Measurements from ENCODE around the gene INSYN2B.

Gene INSYN2B

DNA sequence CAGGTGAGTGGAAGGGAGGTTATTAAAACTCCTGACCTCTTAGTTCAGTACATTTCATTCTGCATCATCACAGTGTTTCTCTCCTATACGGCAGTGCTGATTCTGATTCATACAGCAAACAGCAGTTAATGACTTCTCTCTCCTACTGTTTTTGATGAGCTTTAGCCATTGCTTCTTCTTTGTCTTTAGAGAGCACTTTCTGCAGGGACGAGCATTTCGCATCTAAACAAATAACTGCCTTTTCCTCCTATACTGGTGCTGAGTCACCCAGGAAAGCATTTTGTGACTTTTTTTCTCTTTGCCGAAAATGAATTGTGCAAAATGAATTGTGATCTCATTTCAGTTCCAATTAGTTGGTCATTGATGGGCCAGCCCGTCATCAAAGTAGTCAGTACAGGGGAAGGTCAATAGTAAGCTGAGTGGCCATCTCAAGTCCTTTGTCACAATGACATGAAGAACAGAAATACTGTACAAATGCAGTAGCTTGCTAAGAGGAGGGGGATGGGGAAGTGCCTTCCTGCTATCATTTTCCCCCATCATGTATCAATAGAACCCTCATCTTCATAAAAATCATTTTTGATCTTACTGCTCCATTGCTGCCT lies 98.5 kb downstream of the INSYN2B start:
- no peak for DNase-seq

DNA sequence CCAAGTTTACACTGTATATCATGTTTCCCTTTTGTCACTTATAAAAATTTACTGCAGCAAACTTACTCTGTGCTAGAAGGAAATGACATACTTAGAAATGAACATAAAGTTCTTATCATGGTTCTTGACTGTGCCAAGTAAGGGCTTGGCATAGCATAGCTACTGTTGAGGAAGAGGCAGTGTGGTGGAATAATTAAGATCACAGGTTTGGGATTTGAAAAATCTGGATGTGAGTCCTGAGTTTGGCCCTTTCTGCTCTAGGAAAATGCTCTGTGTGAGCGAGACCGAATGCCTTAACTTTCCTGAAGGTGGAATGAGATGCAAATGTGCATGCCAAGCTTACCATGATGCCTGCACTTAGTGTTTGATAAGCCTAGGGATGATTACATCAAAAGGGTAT lies 99.5 kb downstream of the INSYN2B start:
- DNase-seq: no peak

DNA sequence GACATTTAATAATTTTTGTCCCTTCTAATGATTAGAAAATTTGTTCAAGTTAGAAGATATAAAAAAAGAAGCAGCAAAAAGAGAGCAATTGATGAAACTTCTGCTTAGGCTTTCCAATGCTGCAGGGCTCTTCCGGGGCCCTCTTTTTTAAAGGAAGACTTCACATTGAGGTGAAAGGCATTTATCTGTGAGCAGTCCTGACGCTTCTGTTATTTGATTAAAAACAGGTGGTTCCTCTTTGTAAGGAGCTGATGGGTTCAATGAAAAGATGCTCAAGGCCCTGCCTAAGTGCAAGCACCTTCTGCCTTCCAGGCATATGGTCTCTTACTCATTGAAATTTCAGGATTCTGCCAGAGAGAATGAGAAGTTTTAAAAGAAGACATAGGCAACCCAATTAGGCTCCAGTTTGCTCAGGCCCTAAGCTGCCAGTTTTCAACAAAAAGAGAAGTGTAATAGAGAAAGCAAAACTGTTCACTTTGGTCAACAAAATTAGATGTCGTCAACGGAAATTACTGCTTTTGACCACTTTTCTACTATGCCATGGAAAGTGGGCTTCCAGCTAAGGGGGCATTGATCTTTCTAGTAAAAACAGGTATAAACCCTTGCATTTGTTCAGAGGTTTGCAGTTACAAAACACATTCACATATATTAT lies 100.2 kb downstream of the INSYN2B start:
- no peak for DNase-seq

DNA sequence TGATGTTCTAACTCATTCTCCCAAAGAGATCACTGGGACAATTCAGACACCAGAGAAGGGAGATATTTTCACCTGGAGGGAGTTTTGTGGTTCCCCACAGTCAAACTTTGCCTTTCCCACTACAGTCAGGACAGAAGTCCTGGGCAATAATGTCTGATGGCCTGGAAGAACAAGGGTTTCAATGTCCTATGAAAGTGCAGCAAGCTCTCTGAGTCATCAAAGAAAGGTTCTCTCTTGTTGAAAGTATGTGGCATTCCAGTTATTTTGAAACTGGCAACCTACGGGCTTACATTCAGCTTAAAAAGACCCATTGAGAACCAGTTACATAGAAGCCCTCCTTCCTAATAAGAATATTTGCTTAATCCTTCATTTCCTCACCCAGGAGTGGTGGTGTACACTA lies 103.9 kb downstream of the INSYN2B start:
- no peak for DNase-seq

DNA sequence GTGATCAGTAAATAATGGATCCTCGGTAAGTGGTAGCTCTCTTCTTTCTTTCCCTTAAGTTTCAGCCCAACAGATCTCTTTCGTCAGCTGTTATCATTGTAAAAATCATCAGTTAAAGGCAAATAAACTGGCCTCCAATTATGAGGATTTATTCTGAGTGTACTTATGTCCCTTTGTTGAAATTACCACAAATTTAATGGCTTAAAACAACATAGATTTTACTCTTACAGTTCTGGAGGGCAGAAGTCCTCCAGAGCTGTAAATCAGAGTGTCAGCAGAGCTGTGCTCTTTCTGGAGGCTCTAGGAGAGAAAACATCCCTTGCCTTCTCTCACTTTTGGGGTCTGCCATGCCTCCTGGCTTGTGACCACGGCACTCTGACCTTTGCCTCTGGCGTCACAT lies 104.6 kb downstream of the INSYN2B start:
- DNase-seq: no peak

DNA sequence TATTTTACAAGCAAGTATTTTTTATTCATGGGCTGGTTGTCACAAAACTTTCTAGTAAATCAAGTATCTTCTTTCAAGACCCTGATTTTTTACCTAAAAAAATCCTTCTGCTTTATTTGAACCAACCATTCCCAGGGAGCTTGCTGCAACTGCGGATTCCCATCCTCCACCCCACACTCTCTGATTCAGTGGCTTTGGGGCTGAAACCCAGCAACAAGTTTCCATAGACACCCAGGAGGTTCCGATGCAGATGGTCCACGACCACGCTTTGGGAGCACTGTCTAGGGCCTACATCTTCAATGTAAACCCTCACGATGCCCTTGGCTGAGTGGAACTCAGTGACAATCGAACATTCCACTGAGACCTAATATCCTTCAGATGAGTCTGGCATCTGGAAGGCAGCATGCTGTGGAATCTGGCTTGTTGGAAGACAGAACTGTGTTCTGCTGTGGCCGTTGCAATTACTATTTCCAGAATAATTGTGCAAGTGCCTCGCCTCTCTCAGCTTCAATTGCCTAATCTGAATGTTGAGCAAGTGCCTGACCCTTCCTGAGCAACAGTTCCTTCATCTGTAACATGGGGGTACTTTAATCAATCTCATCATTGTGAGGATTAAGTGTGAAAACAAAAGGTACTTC lies 105.1 kb downstream of the INSYN2B start:
- no peak for DNase-seq

DNA sequence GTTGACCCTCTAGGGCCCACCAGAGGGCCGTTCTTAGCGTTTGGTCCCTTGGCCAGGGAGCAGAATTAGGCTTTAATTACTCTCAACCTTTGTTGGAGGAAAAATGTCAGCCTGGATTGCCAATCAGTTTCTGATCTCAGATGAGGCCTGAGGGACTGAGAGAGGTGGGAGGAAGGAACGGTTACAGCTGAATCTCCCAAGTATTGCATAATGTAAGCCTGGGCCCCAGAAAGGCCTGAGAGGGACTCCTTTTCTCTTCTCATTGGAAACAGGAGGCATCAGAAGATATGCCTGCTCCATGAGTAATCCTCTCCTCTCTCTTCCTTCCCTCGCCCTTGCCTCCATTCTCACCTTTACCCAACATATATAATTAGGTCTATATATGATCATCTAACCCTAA lies 105.7 kb downstream of the INSYN2B start:
- no peak for DNase-seq

DNA sequence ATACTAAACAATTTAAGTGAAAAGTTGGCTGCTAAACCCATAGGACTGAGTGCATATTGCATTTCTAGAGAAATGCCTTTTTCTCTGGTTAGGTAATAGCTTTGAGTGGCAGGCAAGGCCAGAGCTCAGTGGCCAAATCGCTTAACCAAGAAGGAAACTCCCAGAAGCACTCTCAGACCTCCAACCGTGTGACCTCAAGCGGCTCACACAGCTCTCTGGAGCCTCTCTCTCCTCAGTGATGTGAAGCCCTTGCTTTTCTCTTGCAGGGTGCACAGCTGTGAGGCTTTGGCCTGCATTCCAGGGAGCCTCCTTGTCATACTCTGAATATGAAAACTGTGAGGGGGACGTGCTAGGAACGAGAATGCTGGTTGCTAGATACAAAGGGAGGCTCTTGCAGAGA lies 106.7 kb downstream of the INSYN2B start:
- no peak for DNase-seq

DNA sequence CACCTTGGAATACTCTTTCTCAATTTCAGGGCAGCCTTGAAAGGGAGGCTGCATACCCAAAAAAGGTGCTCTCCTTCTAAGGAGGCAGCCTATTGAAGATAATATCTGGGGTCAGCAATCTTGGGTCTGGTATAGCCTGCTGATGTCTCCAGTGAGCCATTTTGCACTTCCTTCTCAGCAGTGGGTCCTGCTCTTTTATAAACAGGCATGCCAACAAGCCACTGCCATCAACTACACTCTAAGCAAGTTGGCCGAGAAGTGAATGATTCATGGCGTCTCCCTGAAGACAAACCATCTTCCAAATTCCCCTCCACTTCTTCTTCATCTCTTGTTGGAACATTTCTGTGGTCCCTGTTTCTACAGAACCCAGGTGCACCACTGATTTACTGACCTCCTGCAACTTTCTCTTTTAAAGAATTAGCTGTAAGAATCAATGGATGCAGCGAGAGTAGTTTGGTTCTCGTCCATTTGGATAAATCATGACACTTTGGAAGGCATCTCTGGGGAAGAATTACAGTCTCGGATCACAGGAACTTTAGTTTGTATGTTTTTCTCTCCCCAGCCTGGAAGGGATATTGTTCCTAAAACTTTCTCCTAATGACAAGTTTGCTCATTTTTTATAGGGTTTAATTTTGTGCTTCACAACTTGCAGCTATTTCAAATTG lies 108.3 kb downstream of the INSYN2B start:
- DNase-seq: no peak

DNA sequence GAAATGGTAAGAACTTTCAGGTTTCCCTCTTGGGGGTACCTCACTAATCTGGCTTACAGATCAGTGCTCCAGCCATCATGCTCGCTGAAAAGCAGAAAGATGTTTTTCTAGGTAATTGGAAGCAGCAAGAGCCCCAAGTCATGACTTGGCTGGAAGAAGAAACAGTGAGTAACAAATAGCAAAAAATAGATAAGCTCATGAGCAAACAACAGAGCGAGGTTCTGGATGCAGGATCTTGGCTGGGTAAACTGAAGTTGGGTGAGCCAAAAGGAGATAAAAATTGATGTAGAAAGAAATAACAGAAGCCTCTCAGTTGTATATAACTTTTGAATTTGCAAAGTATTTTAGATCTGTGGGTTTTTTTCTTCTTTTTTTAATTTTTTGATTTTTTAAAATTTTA lies 110.1 kb downstream of the INSYN2B start:
- DNase-seq: no peak

DNA sequence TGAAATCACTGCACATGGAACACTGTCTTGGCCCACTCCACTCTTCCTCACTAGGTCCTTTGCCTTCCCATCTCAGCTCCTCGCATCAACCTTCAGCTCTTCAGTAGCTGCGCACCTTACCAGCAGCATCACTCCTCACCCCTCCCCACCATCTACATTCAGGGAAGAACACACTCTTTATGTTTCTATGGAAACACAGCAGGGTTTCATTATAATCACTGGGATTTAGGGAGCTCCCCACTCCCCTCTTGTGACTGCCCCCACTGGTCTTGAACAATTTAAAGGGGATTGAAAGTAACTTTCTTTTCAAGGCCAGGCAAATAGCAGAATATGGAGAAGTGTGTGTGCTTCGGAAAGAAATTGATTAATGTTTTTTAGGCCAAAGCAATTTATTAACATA lies 111.2 kb downstream of the INSYN2B start:
- no peak for DNase-seq

DNA sequence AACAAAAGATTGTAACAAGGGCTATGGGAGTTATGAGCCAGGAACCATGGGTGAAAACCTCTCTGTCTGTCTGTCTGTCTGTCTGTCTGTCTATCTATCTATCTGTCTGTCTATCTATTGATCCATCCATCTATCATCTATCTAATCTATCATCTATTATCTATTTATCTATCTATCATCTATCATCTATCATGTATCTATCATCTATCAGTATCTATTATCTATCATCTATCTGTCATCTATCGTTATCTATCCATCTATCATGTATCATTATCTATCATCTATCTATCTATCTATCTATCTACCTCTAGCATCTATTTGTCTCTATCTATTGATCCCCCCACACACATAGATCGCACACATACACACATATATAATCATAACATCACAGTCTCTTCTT lies 112.9 kb downstream of the INSYN2B start:
- no peak for DNase-seq

DNA sequence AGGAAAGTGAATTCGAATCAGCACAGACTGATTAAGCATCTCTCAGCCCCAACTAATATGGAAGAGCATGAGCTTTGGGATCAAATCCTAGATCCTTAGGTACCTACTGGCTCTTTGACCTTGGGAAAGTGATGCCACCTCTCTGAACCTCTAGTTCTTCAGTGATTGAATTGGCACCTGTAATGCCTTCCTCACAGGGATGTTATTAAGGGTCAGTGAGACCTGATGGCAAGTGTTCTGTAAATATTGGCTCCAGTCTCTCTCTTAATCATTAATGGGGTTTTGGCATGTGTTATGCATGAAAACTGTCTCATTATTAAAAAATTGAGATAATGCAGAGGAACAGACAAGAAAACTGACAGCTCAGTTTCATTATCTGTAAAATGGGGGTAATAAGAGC lies 115.8 kb downstream of the INSYN2B start:
- no peak for DNase-seq

DNA sequence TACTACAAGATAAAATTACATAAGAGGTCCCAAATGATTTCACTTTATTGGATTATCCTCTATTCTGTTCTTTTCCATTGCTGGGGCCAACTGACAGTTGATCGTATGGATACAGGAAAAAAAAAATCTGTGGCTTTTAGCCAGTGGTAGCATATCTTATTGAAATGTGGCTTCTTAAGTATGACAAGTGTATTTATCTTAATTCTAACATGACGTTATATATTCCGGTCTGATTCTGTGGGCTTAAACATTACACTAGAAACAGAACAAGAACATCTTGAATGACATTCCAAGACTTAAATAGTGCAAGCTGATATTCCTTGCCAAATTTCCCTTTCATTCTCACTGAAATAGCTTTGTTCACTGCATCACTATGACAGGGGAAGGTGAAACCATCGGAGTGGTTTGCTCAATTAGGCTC lies 117.9 kb downstream of the INSYN2B start:
- DNase-seq: no peak

DNA sequence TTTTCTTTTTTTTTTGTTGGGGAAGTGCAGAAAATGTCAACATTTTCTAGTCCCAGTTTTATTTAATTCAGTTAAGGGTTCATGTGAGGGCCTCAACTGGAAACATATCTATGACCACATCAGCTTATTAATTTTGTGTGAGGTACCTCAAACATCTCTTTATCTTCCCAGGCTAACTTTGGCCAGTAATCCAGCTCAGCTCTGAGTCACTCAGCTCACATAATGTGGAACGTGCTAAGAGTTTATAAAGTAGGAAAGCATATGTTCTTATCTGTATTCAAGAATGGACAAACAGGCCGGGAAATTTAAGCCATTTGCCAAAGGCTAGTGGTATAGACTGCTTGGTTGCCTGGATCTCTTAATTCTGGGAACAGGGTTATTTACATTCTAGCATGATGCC lies 118.4 kb downstream of the INSYN2B start:
- DNase-seq: no peak

DNA sequence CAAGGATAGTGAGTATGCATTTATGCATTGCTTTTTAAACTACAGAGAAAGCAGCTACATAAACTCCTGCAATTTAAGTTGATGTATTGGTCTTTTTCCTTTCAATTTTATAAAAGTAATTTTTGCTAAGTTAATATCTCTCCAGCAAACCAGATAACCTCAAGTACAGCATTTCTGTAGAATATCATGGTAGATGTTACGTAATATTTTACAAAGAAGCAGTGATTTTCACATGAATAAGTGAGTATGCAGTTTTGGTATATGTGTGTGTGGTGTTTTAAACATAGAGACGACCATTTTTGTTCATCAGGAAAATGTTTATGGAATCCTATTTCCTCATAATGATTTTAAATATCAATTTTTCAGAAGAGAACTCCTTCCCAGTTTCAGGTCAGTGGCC lies 118.9 kb downstream of the INSYN2B start:
- DNase-seq: no peak

DNA sequence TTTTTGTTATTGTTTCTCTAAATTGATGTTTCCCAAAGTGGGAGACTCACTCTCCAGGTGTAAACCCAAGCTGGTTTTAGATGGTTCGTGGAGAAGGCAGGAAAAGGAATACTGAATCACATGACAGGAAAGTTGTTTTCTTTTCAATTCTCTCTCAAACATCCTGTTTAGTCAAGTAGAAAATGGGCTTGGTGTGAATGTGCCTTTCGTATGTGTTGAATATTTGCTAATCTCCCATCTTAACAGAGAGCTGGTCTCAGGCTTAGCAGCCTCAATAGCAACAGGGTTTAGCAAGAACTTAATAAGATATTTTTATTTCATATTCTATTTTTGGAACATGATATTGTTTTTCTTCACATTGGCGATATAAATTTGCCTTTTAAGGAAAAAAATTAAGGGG lies 119.7 kb downstream of the INSYN2B start:
- no peak for DNase-seq

DNA sequence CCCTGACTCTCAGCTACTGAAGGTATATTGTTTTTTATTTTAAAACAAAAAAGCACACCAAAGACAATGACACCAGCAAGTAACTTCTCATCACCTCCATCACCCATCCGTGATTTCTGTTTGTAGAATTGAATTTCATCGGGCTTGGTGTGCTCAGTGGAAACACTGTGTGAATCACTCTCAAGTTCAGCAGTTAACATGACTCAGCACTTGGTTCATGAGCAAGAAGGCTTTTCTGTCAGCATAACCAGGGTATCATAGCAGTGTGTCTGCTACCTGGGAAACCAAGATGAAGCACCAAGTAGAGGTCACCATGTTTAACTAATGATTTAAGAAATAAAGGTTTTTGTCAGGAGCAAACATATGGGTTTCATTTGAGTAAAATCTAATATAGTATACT lies 123.7 kb downstream of the INSYN2B start:
- DNase-seq: no peak

DNA sequence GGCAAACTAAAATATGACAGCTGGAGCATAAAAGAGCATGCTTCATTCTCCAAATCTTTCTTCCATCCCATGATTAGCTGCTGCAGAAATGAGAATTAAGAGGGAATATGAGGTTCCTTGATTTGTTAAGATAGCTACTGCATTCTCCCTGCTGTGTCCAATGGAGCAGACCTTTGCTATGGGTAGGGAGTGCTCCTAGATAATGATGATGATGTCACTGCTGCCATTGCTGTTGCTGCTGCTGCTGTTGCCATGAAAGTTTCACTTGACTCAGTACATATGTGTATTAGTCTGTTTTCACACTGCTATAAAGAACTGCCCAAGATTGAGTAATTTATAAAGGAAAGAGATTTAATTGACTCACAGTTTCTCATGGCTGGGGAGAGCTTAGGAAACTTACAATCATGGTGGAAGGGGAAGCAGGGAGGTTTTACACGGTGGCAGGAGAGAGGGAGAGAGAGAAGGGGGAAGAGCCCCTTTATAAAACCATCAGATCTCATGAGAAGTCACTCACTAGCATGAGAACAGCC lies 128.9 kb downstream of the INSYN2B start:
- no peak for DNase-seq

DNA sequence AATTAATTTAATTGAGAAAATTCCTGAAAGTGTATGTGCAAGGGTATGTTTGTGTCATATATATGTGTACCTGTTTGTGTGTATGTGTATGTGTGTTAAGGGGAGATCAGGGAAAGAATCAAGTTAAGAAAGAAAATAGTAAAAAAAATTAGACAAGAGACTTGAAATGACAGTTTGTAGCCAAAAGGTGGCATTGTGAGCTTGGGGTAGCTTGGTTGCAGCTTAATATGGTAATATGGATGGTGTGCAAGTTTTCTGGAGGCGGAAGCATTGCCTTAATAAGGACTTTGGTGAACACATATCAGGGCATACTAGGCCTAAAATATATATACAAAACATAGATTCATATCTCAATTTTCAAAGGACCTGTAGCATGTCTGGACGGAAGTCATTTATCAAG lies 129.9 kb downstream of the INSYN2B start:
- DNase-seq: no peak

DNA sequence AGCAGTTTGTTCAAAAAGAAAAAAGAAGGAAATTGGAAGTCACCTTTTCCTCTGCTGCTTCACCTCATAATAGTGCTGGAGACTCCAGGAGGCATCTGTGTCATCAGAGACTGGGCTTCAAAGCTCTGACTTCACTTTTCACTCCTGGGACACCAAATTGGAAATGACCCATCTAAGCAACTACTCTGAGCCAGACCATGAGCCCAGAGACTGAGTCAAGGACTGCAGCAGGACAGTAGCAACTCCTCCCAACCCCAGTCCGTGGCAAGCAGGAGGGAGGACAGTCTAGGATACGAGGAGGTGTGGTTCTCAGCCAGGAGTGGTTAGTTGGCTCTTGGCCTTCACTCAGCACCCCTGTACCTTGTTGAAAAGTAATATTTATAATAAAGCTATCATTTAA lies 131.5 kb downstream of the INSYN2B start:
- DNase-seq: no peak

DNA sequence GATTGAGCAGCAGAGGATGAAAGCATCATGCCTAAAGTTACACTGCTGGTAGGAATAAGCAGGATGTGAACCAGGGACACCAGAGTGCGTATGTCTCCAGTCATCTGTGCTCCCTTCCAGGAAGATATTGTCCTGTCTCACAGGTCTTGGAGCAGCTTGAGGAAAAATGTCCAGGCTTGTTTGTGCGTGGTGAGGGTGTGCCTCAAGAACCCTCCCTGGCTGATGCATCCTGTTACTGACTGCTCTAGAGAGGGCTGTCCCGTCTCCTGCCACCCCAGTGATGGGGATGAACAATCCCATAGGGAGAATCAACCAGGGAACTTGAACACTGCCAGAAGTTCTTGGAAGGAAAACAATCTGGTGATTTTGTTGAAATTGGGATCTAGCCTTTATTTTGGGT lies 132.0 kb downstream of the INSYN2B start:
- DNase-seq: no peak

DNA sequence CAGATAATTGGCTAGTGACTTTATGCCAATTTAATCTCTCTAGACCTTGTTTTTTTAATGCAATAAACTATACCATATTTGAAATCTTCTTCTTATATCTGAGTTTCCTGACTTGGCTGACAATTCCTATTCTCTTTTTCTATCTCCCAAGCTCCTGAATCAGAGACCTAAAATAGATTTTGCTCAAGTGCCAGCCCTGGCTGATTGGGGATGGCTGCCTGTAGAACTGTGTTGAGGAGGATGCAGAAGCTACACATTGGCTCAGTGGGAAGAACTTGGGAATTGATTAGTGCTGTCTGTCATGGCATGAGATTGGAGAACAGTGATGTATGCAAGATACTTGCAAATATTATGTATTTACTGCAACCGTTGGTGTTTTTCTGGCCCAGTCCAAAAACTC lies 132.8 kb downstream of the INSYN2B start:
- DNase-seq: no peak

DNA sequence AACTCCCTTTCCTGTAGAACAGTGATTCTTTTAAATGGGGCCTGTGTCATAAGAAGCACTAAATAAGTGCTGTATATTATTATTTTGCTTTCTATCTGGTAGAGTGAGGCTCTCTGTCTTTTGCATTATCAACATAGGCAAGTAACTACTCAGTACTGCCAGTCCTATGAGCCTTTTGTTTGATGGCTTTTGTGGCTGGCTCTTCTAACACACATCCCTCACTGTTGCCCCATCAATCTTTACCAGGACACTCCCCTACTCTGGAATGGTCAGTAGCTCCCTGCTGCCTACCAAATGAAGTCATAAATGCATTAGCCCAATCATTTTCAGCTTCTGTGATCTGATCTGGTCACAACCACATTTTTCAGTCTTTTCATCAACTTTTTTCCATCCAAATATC lies 137.6 kb downstream of the INSYN2B start:
- DNase-seq: no peak

All from NCI-H345 (cell line).